Tibial nerve (tissue), 4 donors: ENCODE data around the gene TNS2. TPM values are rescaled to one million over a fixed set of nuclear protein-coding genes. Genes with fewer than 3 reads are reported as not detected.
"Not testable (repeated sequence)": the region's sequence is repeated elsewhere in the genome, so short reads cannot be mapped to it uniquely, and the experiment has no call there.

Source experiments
- DNase-seq, 2 donors: peaks; one replicate each; pipeline ENCODE4 v3.0.0-alpha.2; 2019; ENCODE audit warnings: low spot score in 2 of 2
- H3K27ac ChIP-seq, 4 donors: fragments of 200-600 bp; sonication (generic) in 3 of 4; one replicate each; pipeline ENCODE4 v1.5.1; 2017 to 2019; ENCODE audit warnings: mild to moderate bottlenecking in 1 of 4
- H3K27me3 ChIP-seq, 2 donors: fragments of 200-600 bp; sonication (generic) in 1 of 2; one replicate each; pipeline versions ENCODE4 v1.5.1 to v1.6.0; 2017 to 2019
- H3K36me3 ChIP-seq, 3 donors: fragments of 200-600 bp; sonication (generic); one replicate each; pipeline ENCODE4 v1.5.1; 2018 to 2019
- H3K4me1 ChIP-seq, 4 donors: fragments of 200-600 bp; sonication (generic) in 3 of 4; one replicate each; pipeline ENCODE4 v1.5.1; 2017 to 2019
- H3K4me3 ChIP-seq, 4 donors: fragments of 200-600 bp; sonication (generic) in 3 of 4; one replicate each; pipeline ENCODE4 v1.5.1; 2017 to 2019; ENCODE audit warnings: mild to moderate bottlenecking in 1 of 4, moderate library complexity in 1 of 4
- H3K9me3 ChIP-seq, 4 donors: fragments of 200-600 bp; sonication (generic) in 3 of 4; one replicate each; pipeline ENCODE4 v1.5.1; 2017 to 2019
- EP300 ChIP-seq, 2 donors: sonication (generic); formaldehyde crosslinking; IDR thresholded peaks; one replicate each; pipeline ENCODE4 v1.6.1; 2017; ENCODE audit warnings: antibody characterized with exemption in 2 of 2, mild to moderate bottlenecking in 1 of 2
- POLR2A ChIP-seq, 2 donors: fragments of 450-650 bp; IDR thresholded peaks; one replicate each; pipeline ENCODE4 v1.6.1; 2017; ENCODE audit warnings: antibody characterized with exemption in 2 of 2, mild to moderate bottlenecking in 2 of 2, moderate library complexity in 2 of 2
- WGBS, 2 donors: methylation state at CpG; one replicate each; pipeline ENCODE4 v1.1.5; 2018; 5-methylcytosine and 5-hydroxymethylcytosine counted together
- total RNA-seq, 4 donors: library from RNA; depleted of rRNA; stranded (reverse); fragments of >200 nt; gene quantifications; one replicate each; pipeline ENCODE4 v1.1.0, GENCODE V29; 2016
- TF ChIP-seq, protein P1 (sequence below), 5 experiments: fragments of 200-600 bp in 3 of 5; fragments of 450-650 bp in 2 of 5; sonication (generic) in 3 of 5; IDR thresholded peaks; one replicate each; pipeline ENCODE4 v1.5.1; 2016 to 2019; ENCODE audit warnings: antibody characterized with exemption in 5 of 5, mild to moderate bottlenecking in 3 of 5, moderate library complexity in 2 of 5

Gene TNS2
- total RNA-seq, 4 donors from 2014 or later = 411 to 653 (median 546) TPM

- TF ChIP-seq, protein P1, sequence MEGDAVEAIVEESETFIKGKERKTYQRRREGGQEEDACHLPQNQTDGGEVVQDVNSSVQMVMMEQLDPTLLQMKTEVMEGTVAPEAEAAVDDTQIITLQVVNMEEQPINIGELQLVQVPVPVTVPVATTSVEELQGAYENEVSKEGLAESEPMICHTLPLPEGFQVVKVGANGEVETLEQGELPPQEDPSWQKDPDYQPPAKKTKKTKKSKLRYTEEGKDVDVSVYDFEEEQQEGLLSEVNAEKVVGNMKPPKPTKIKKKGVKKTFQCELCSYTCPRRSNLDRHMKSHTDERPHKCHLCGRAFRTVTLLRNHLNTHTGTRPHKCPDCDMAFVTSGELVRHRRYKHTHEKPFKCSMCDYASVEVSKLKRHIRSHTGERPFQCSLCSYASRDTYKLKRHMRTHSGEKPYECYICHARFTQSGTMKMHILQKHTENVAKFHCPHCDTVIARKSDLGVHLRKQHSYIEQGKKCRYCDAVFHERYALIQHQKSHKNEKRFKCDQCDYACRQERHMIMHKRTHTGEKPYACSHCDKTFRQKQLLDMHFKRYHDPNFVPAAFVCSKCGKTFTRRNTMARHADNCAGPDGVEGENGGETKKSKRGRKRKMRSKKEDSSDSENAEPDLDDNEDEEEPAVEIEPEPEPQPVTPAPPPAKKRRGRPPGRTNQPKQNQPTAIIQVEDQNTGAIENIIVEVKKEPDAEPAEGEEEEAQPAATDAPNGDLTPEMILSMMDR (IDR thresholded peaks at IDR 0.05) = no peak
- TF ChIP-seq EP300 (IDR thresholded peaks at IDR 0.05) (peak; percentile 96 to 98), POLR2A (IDR thresholded peaks at IDR 0.05) (peak; percentile 29 to 67)
- peak; percentile 99 for DNase-seq
- Histone ChIP-seq H3K4me1 (peaks cover 0 to 55% (median 33%) of the 10 kb centered on the region in 4 donors), H3K4me3 (peak within 1 kb of the TSS; percentile 75 to 86 (median 80)), H3K36me3 (peaks cover 0 to 8% (median 0%) of the 10 kb centered on the region in 3 donors), H3K27ac (peak within 1 kb of the TSS; percentile 80 to 94 (median 92)), H3K9me3 (no peaks in the 10 kb centered on the region), H3K27me3 (peaks cover 0 to under 1% of the 10 kb centered on the region in 2 donors)
- WGBS, 2 donors = 0 to 1% methylated on average over 42 to 51 of the region's 64 CpGs
Measured at GRCh38 chr12:53005986-53006809, 43.7 kb upstream of the TNS2 start, which contains the start of gene EIF4B. EIF4B (plus strand) TSS chr12:53006456; CDS start chr12:53006484, 28 bp downstream.

DNA sequence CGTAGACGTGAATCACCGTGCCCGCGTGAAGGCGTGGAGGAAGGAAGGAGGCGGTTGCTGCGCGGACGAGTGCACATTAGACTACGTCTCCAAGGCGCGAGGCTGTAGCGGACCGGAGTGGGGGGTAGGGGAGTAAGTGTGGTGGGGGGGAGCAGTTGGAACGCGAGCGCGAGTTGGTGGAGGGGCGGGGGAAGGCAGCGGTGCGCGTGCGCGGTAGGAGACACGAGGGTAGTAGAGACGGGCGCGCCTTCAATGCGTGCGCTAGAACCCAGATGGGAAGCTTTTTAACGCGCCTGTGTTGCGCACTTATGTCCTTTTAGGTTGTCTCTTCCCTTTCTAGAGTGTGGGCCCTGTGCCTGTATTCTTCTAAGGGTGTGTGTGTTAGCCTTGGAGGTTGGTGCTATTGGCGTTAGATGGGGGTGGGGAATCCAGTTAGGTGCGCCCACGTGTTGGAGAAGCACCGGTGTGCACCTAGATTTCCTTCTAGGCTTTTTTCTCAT, 43.0 kb upstream of the TNS2 start:
- Histone ChIP-seq H3K36me3 (peaks cover 0 to 8% (median 0%) of the 10 kb centered on the region in 3 donors), H3K4me3 (peak overlapping the region; percentile 70 to 86 (median 77)), H3K27ac (peak overlapping the region; percentile 80 to 94 (median 92)), H3K9me3 (no peaks in the 10 kb centered on the region), H3K27me3 (no peaks in the 10 kb centered on the region), H3K4me1 (peaks cover 0 to 62% (median 33%) of the 10 kb centered on the region in 4 donors)
- TF ChIP-seq POLR2A (IDR thresholded peaks at IDR 0.05) (no peak), EP300 (IDR thresholded peaks at IDR 0.05) (no peak)
- 0 to 1% methylated on average over 33 to 38 of the region's 38 CpGs for WGBS, 2 donors
- peak; percentile 50 for DNase-seq

DNA sequence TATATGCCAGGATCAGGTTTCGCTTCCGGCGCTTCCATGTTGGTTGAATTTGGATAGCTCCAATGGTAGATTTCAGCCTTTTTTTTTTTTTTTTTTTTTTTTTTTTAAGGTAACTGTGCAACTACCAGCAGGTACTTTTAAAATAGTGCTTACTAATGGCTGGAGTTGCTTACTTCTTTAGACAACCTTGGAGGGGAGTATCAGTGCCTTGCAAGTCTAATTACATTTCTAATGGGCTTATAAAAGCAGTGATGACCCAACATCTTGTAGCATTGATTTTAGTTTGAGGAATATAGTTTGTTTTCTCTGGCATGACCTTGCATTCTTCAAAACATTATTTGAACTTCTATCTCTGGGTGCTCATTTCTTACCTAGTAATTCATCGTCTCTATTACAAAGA, 42.5 kb upstream of the TNS2 start:
- TF ChIP-seq, protein P1 (IDR thresholded peaks at IDR 0.05) = no peak
- TF ChIP-seq POLR2A (IDR thresholded peaks at IDR 0.05) (no peak), EP300 (IDR thresholded peaks at IDR 0.05) (no peak)
- H3K4me1 ChIP-seq = peaks cover 0 to 65% (median 33%) of the 10 kb centered on the region in 4 donors
- WGBS, 2 donors = 24 to 34% methylated on average over 4 of the region's 4 CpGs
- peak overlapping the region; percentile 70 to 86 (median 77) for H3K4me3 ChIP-seq
- H3K27ac ChIP-seq = peak overlapping the region; percentile 80 to 94 (median 92)
- DNase-seq = no peak
- H3K27me3 ChIP-seq = no peaks in the 10 kb centered on the region
- H3K36me3 ChIP-seq = peaks cover 0 to 8% (median 0%) of the 10 kb centered on the region in 3 donors
- H3K9me3 ChIP-seq = no peaks in the 10 kb centered on the region

DNA sequence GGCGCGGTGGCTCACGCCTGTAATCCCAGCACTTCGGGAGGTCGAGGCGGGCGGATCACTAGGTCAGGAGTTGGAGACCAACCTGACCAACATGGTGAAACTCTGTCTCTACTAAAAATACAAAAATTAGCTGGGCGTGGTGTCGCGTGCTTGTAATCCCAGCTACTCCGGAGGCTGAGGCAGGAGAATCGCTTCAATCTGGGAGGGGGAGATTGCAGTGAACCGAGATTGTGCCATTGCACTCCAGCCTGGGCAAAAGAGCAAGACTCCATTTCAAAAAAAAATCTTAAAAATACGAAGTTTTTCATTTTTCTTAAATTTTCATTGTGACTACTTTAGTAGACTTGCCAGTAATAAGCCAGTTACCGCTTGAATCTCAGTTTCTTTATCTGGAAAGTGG, 41.1 kb upstream of the TNS2 start:
- H3K27ac ChIP-seq, H3K9me3 ChIP-seq, DNase-seq, H3K36me3 ChIP-seq, H3K4me3 ChIP-seq, H3K27me3 ChIP-seq: not testable (repeated sequence)
- WGBS, 2 donors = 90 to 91% methylated on average over 15 of the region's 15 CpGs
- peaks cover 0 to 77% (median 33%) of the 10 kb centered on the region in 4 donors for H3K4me1 ChIP-seq

- H3K27ac ChIP-seq = no peak overlapping the region
- no peak for DNase-seq
- H3K4me1 ChIP-seq = peaks cover 0 to 68% (median 29%) of the 10 kb centered on the region in 4 donors
- peaks cover 0 to 15% (median 0%) of the 10 kb centered on the region in 3 donors for H3K36me3 ChIP-seq
- TF ChIP-seq EP300 (IDR thresholded peaks at IDR 0.05) = no peak
- no peak for TF ChIP-seq POLR2A (IDR thresholded peaks at IDR 0.05)
- TF ChIP-seq, protein P1 (IDR thresholded peaks at IDR 0.05) = no peak
- WGBS, 2 donors = 80 to 89% methylated on average over 2 of the region's 2 CpGs
- no peaks in the 10 kb centered on the region for H3K27me3 ChIP-seq
- no peaks in the 10 kb centered on the region for H3K9me3 ChIP-seq
- H3K4me3 ChIP-seq = no peak overlapping the region
Measured at GRCh38 chr12:53010955-53011354, 38.9 kb upstream of the TNS2 start.

- Histone ChIP-seq H3K4me3 (no peak overlapping the region), H3K4me1 (peaks cover 0 to 67% (median 29%) of the 10 kb centered on the region in 4 donors), H3K27ac (no peak overlapping the region), H3K27me3 (no peaks in the 10 kb centered on the region), H3K36me3 (peaks cover 0 to 24% (median 2%) of the 10 kb centered on the region in 3 donors), H3K9me3 (no peaks in the 10 kb centered on the region)
- 78 to 87% methylated on average over 3 of the region's 3 CpGs for WGBS, 2 donors
- no peak for DNase-seq
- TF ChIP-seq POLR2A (IDR thresholded peaks at IDR 0.05) = no peak
- TF ChIP-seq, protein P1 (IDR thresholded peaks at IDR 0.05) = no peak
- TF ChIP-seq EP300 (IDR thresholded peaks at IDR 0.05) = no peak
Measured at GRCh38 chr12:53011889-53012288, 38.0 kb upstream of the TNS2 start.
